DOHH2 (cell line): Measurements from ENCODE around the gene SMPD3.

Source experiments
- EZH2phosphoT487 ChIP-seq: fragments of 200-600 bp; sonication (generic); IDR thresholded peaks from 2 replicates; pipeline ENCODE4 v1.6.1; 2017; ENCODE audit warnings: borderline replicate concordance, mild to moderate bottlenecking, antibody characterized with exemption, low read length, moderate library complexity, mixed read lengths
- TF ChIP-seq, protein P1 (sequence below): fragments of 200-600 bp; sonication (generic); IDR thresholded peaks from one replicate; pipeline ENCODE4 v1.5.1; 2014; ENCODE audit warnings: antibody characterized with exemption, mild to moderate bottlenecking, low read depth, low read length; ENCODE audit not compliant: poor library complexity, severe bottlenecking

DNA sequence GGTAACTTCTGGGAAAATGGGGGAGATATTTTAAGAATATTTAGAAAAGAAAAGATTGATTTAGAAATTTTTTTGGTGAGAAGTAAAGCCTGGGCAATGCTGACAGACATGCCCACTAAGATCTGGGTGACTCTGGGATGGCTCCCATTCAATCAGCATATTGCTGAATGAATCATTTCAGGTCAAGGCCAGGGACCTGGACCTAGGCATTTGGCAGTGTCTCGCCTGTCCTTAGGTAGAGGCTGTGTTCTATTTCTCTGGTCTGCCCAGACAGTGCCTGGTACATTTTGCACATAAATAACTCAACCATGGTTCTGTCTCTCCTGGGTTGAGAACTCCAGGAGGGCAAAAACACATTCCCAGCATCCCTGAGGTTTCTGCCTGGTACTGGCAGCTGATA lies 39.9 kb downstream of the SMPD3 start:
- TF ChIP-seq, protein P1, sequence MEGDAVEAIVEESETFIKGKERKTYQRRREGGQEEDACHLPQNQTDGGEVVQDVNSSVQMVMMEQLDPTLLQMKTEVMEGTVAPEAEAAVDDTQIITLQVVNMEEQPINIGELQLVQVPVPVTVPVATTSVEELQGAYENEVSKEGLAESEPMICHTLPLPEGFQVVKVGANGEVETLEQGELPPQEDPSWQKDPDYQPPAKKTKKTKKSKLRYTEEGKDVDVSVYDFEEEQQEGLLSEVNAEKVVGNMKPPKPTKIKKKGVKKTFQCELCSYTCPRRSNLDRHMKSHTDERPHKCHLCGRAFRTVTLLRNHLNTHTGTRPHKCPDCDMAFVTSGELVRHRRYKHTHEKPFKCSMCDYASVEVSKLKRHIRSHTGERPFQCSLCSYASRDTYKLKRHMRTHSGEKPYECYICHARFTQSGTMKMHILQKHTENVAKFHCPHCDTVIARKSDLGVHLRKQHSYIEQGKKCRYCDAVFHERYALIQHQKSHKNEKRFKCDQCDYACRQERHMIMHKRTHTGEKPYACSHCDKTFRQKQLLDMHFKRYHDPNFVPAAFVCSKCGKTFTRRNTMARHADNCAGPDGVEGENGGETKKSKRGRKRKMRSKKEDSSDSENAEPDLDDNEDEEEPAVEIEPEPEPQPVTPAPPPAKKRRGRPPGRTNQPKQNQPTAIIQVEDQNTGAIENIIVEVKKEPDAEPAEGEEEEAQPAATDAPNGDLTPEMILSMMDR = no peak
- no peak for TF ChIP-seq EZH2phosphoT487
